Spleen (tissue), 11 donors: Measurements from ENCODE around the gene GPBAR1. TPM values are rescaled to one million over a fixed set of nuclear protein-coding genes. Genes with fewer than 3 reads are reported as not detected.

ENCODE experiments used
- DNase-seq: peaks from one replicate; pipeline ENCODE4 v3.0.0-alpha.2; 2020
- H3K27ac ChIP-seq, 8 donors: fragments of 200-600 bp; sonication (generic) in 7 of 8; 1 replicate in 4 of 8; 2 replicates in 4 of 8; pipeline versions ENCODE4 v1.5.0 to v1.8.0; 2016 to 2021; ENCODE audit warnings: inconsistent platforms in 4 of 8, mild to moderate bottlenecking in 4 of 8, moderate library complexity in 1 of 8
- H3K27me3 ChIP-seq, 7 donors: fragments of 200-600 bp; sonication (generic) in 6 of 7; replicated peaks in 1 of 7; 1 replicate in 4 of 7; 2 replicates in 3 of 7; pipeline versions ENCODE4 v1.5.0 to v1.8.0; 2016 to 2021; ENCODE audit warnings: inconsistent platforms in 3 of 7, mild to moderate bottlenecking in 1 of 7
- H3K36me3 ChIP-seq, 6 donors: fragments of 200-600 bp; sonication (generic) in 5 of 6; 1 replicate in 4 of 6; 2 replicates in 2 of 6; pipeline versions ENCODE4 v1.5.0 to v1.8.0; 2016 to 2021; ENCODE audit warnings: inconsistent platforms in 2 of 6
- H3K4me1 ChIP-seq, 6 donors: fragments of 200-600 bp; sonication (generic) in 5 of 6; 1 replicate in 3 of 6; 2 replicates in 3 of 6; pipeline versions ENCODE4 v1.5.0 to v1.8.0; 2016 to 2021; ENCODE audit warnings: inconsistent platforms in 3 of 6
- H3K4me3 ChIP-seq, 8 donors: fragments of 200-600 bp; sonication (generic) in 7 of 8; 1 replicate in 4 of 8; 2 replicates in 4 of 8; pipeline versions ENCODE4 v1.5.0 to v1.8.0; 2016 to 2021; ENCODE audit warnings: inconsistent platforms in 4 of 8, mild to moderate bottlenecking in 4 of 8, moderate library complexity in 2 of 8
- H3K9me3 ChIP-seq, 8 donors: fragments of 200-600 bp; sonication (generic) in 7 of 8; 1 replicate in 4 of 8; 2 replicates in 4 of 8; pipeline versions ENCODE4 v1.5.0 to v1.8.0; 2016 to 2021; ENCODE audit warnings: inconsistent platforms in 4 of 8
- CTCF ChIP-seq, 11 experiments: fragments of 200-600 bp in 7 of 11; fragments of 450-650 bp in 4 of 11; sonication (generic) in 4 of 11; IDR thresholded peaks in 8 of 11; conservative IDR thresholded peaks in 3 of 11; 1 replicate in 7 of 11; 2 replicates in 4 of 11; pipeline versions ENCODE4 v1.4.0 to v1.8.0; 2016 to 2021; ENCODE audit warnings: antibody characterized with exemption in 11 of 11, inconsistent platforms in 4 of 11, mild to moderate bottlenecking in 1 of 11
- POLR2A ChIP-seq, 3 donors: fragments of 450-650 bp; IDR thresholded peaks; one replicate each; pipeline ENCODE4 v1.5.1; 2017; ENCODE audit warnings: antibody characterized with exemption in 3 of 3, mild to moderate bottlenecking in 1 of 3
- POLR2AphosphoS5 ChIP-seq, 3 donors: sonication (generic); formaldehyde crosslinking; IDR thresholded peaks; one replicate each; pipeline ENCODE4 v1.5.1; 2017; ENCODE audit warnings: antibody characterized with exemption in 3 of 3
- WGBS, 5 donors: extraction: QIAGEN DNeasy Blood & Tissue Kit in 3 of 5; methylation state at CpG; one replicate each; pipeline versions ENCODE4 v1.1.5 to v1.1.7; 2013 to 2018; 5-methylcytosine and 5-hydroxymethylcytosine counted together
- intact Hi-C: fragments of 100-400 bp; cut with DNase I; formaldehyde crosslinking; loops from one replicate; pipeline ENCODE4 v1.15.0; 2023; ENCODE audit warnings: low total_unique reads
- polyA plus RNA-seq, 3 donors: library from polyadenylated mRNA; stranded (reverse); fragments of 200-250 nt; gene quantifications; one replicate each; pipeline ENCODE4 v1.2.1, GENCODE V29; 2013
- total RNA-seq, 7 donors: library from RNA; depleted of rRNA in 3 of 7; stranded (reverse); fragments of >200 nt in 3 of 7; fragmentation: NEBNext Ultra II Directional in 4 of 7; extraction: Animal tissue kit (Norgen Biotek cat#: 25700) in 4 of 7; gene quantifications; one replicate each; pipeline versions ENCODE4 v1.1.0 to v1.2.1, GENCODE V29; 2016 to 2021
- donor health status: healthy with polysubstance abuse.
- donor health status: DM: no; HTN: no; CAD: no; lungs with moderate emphysema.
- donor health status: DM: no; HTN: no; CAD: no.
- donor health status: Bipolar disorder and iron deficiency.
- donor health status: healthy.
- donor health status: DM: no; HTN: no; CAD: no.
- donor health status: DM: yes; HTN: yes; CAD: no.

GPBAR1 gene
- total and polyA plus RNA-seq, 10 donors = 1.4 to 13.9 (median 6.8) TPM

GRCh38 chr2:218284106-218284811 lies 23.4 kb downstream of the GPBAR1 start:
- TF ChIP-seq POLR2A (IDR thresholded peaks at IDR 0.05) (no peak), POLR2AphosphoS5 (IDR thresholded peaks at IDR 0.05) (peak; percentile 37 to 48 (median 43))
- peaks cover 2 to 61% (median 29%) of the 10 kb centered on the region in 6 donors for H3K36me3 ChIP-seq
- intact Hi-C loops = no loop called here
- H3K9me3 ChIP-seq = no peaks in the 10 kb centered on the region
- peaks cover 66 to 80% (median 75%) of the 10 kb centered on the region in 6 donors for H3K4me1 ChIP-seq
- no peak for DNase-seq
- WGBS, 5 donors = 61 to 74% (median 63%) methylated on average over 13 to 16 of the region's 16 CpGs
- peak overlapping the region; percentile 29 to 98 (median 96) for H3K27ac ChIP-seq
- H3K27me3 ChIP-seq = no peaks in the 10 kb centered on the region
- peak overlapping the region in 1 of 8 donors; percentile 42 for H3K4me3 ChIP-seq

- TF ChIP-seq CTCF (IDR thresholded peaks at IDR 0.05 in 8 of 11, conservative IDR thresholded peaks at IDR 0.05 in 3 of 11) = no peak
- TF ChIP-seq POLR2A (IDR thresholded peaks at IDR 0.05) = no peak
- TF ChIP-seq POLR2AphosphoS5 (IDR thresholded peaks at IDR 0.05) = peak; percentile 13 to 25 (median 21)
- Histone ChIP-seq H3K27me3 (no peaks in the 10 kb centered on the region), H3K27ac (peak overlapping the region; percentile 85 to 98 (median 96)), H3K36me3 (peaks cover 0 to 48% (median 16%) of the 10 kb centered on the region in 6 donors), H3K4me1 (peaks cover 79 to 93% (median 88%) of the 10 kb centered on the region in 6 donors), H3K4me3 (peak overlapping the region in 2 of 8 donors; percentile 38 to 70), H3K9me3 (no peaks in the 10 kb centered on the region)
- WGBS, 5 donors = 36 to 55% (median 39%) methylated on average over 5 to 6 of the region's 6 CpGs
- intact Hi-C loops = no loop called here
- DNase-seq = no peak
Observed at GRCh38 chr2:218285604-218286003, 24.8 kb downstream of the GPBAR1 start.

- peak in 1 of 11 experiments; percentile 3 for TF ChIP-seq CTCF (IDR thresholded peaks at IDR 0.05 in 8 of 11, conservative IDR thresholded peaks at IDR 0.05 in 3 of 11)
- peak in 1 of 3 donors; percentile 10 for TF ChIP-seq POLR2A (IDR thresholded peaks at IDR 0.05)
- TF ChIP-seq POLR2AphosphoS5 (IDR thresholded peaks at IDR 0.05) = peak; percentile 24 to 81 (median 78)
- DNase-seq = peak; percentile 91
Observed at GRCh38 chr2:218286570-218287459, 26.0 kb downstream of the GPBAR1 start.

GRCh38 chr2:218289639-218290315 lies 29.0 kb downstream of the GPBAR1 start:
- H3K36me3 ChIP-seq = peaks cover 0 to 9% (median 0%) of the 10 kb centered on the region in 6 donors

More at GRCh38 chr2:218286570-218287459, 26.0 kb downstream of the GPBAR1 start:
- Histone ChIP-seq H3K27me3 (no peaks in the 10 kb centered on the region), H3K9me3 (no peaks in the 10 kb centered on the region), H3K4me3 (peak overlapping the region; percentile 15 to 70 (median 36)), H3K36me3 (peaks cover 0 to 35% (median 4%) of the 10 kb centered on the region in 6 donors), H3K27ac (peak overlapping the region; percentile 85 to 98 (median 96)), H3K4me1 (peaks cover 88 to 100% (median 97%) of the 10 kb centered on the region in 6 donors)
- WGBS, 5 donors = 1 to 6% (median 2%) methylated on average over 10 to 11 of the region's 11 CpGs
- intact Hi-C loops = no loop called here

More at GRCh38 chr2:218289639-218290315, 29.0 kb downstream of the GPBAR1 start:
- DNase-seq = no peak
- H3K9me3 ChIP-seq = no peaks in the 10 kb centered on the region
- peaks cover 71 to 98% (median 88%) of the 10 kb centered on the region in 6 donors for H3K4me1 ChIP-seq
- WGBS, 5 donors = 38 to 56% (median 44%) methylated on average over 6 of the region's 6 CpGs
- H3K27ac ChIP-seq = peak overlapping the region; percentile 92 to 98 (median 96)
- peak overlapping the region in 3 of 8 donors; percentile 68 to 92 (median 84) for H3K4me3 ChIP-seq
- TF ChIP-seq CTCF (IDR thresholded peaks at IDR 0.05 in 8 of 11, conservative IDR thresholded peaks at IDR 0.05 in 3 of 11) (no peak), POLR2A (IDR thresholded peaks at IDR 0.05) (no peak), POLR2AphosphoS5 (IDR thresholded peaks at IDR 0.05) (no peak)
- no peaks in the 10 kb centered on the region for H3K27me3 ChIP-seq
- intact Hi-C loops = loop anchor here (10.0 kb wide), 1 partner anchor 105 kb away; the partner anchor contains the start of gene CTDSP1
